ENCODE measurements around the gene STPG4. TPM values are rescaled to one million over a fixed set of nuclear protein-coding genes. Genes with fewer than 3 reads are reported as not detected.

Gene STPG4
- total RNA-seq, 1 experiment from 2014 or later = 0.79 TPM

GRCh38 chr2:47147021-47147420, 8.1 kb downstream of the STPG4 start:
- BruUV-seq (replicated peaks) = no TSS peak
- peaks cover 27% of the 10 kb centered on the region for H3K36me3 Mint-ChIP-seq (ENCODE audit: insufficient read depth, unreplicated experiment)
- CTCF ChIA-PET = no interaction called here

GRCh38 chr2:47145466-47145865, 9.6 kb downstream of the STPG4 start:
- peaks cover 15% of the 10 kb centered on the region for H3K4me1 ChIP-seq
- H3K4me3 ChIP-seq (ENCODE audit: low read depth, low read length) = no peak overlapping the region
- no peaks in the 10 kb centered on the region for H3K9me3 Mint-ChIP-seq (ENCODE audit: unreplicated experiment)
- H3K27me3 Mint-ChIP-seq (ENCODE audit: insufficient read depth, unreplicated experiment) = no peaks in the 10 kb centered on the region
- no peak overlapping the region for H3K27ac Mint-ChIP-seq (ENCODE audit: unreplicated experiment)
- TF ChIP-seq, protein P1, sequence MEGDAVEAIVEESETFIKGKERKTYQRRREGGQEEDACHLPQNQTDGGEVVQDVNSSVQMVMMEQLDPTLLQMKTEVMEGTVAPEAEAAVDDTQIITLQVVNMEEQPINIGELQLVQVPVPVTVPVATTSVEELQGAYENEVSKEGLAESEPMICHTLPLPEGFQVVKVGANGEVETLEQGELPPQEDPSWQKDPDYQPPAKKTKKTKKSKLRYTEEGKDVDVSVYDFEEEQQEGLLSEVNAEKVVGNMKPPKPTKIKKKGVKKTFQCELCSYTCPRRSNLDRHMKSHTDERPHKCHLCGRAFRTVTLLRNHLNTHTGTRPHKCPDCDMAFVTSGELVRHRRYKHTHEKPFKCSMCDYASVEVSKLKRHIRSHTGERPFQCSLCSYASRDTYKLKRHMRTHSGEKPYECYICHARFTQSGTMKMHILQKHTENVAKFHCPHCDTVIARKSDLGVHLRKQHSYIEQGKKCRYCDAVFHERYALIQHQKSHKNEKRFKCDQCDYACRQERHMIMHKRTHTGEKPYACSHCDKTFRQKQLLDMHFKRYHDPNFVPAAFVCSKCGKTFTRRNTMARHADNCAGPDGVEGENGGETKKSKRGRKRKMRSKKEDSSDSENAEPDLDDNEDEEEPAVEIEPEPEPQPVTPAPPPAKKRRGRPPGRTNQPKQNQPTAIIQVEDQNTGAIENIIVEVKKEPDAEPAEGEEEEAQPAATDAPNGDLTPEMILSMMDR (IDR thresholded peaks at IDR 0.05; ENCODE audit: insufficient read depth in 1 of 2, low read depth in 1 of 2, low read length in 1 of 2, severe bottlenecking in 1 of 2, unreplicated experiment in 1 of 2) = no peak
- 0 out of 2 replicates have a peak, but pooled peaks cover 5% of the 10 kb centered on the region for H3K9me3 ChIP-seq
- CTCF ChIA-PET = no interaction called here
- no peak overlapping the region for H3K4me3 Mint-ChIP-seq (ENCODE audit: unreplicated experiment)
- H3K36me3 Mint-ChIP-seq (ENCODE audit: insufficient read depth, unreplicated experiment) = peaks cover 42% of the 10 kb centered on the region
- H3K27me3 ChIP-seq (replicated peaks; ENCODE audit: control insufficient read depth, insufficient read depth, low read length) = no peaks in the 10 kb centered on the region
- no peaks in the 10 kb centered on the region for H3K4me1 Mint-ChIP-seq (ENCODE audit: low read depth, unreplicated experiment)
- peaks cover 2% of the 10 kb centered on the region for H3K36me3 ChIP-seq (ENCODE audit: control insufficient read depth, insufficient read depth, low read length)
- intact Hi-C loops (cut with micrococcal nuclease; ENCODE audit: unreplicated experiment) = no loop called here
- no peak for DNase-seq
- POLR2A ChIA-PET = no interaction called here
- no TSS peak for BruUV-seq (replicated peaks)

More at GRCh38 chr2:47147021-47147420, 8.1 kb downstream of the STPG4 start:
- intact Hi-C loops (cut with micrococcal nuclease; ENCODE audit: unreplicated experiment) = no loop called here
- no peaks in the 10 kb centered on the region for H3K9me3 Mint-ChIP-seq (ENCODE audit: unreplicated experiment)
- Histone ChIP-seq H3K36me3 (ENCODE audit: control insufficient read depth, insufficient read depth, low read length) (peaks cover 2% of the 10 kb centered on the region), H3K27me3 (replicated peaks; ENCODE audit: control insufficient read depth, insufficient read depth, low read length) (no peaks in the 10 kb centered on the region), H3K4me3 (ENCODE audit: low read depth, low read length) (no peak overlapping the region), H3K4me1 (peaks cover 24% of the 10 kb centered on the region), H3K9me3 (0 out of 2 replicates have a peak, but pooled peaks cover 5% of the 10 kb centered on the region)
- no peak for DNase-seq
- H3K4me1 Mint-ChIP-seq (ENCODE audit: low read depth, unreplicated experiment) = no peaks in the 10 kb centered on the region
- no peaks in the 10 kb centered on the region for H3K27me3 Mint-ChIP-seq (ENCODE audit: insufficient read depth, unreplicated experiment)
- no peak overlapping the region for H3K4me3 Mint-ChIP-seq (ENCODE audit: unreplicated experiment)
- no peak overlapping the region for H3K27ac Mint-ChIP-seq (ENCODE audit: unreplicated experiment)
- TF ChIP-seq, protein P1 (IDR thresholded peaks at IDR 0.05; ENCODE audit: insufficient read depth in 1 of 2, low read depth in 1 of 2, low read length in 1 of 2, severe bottlenecking in 1 of 2, unreplicated experiment in 1 of 2) = no peak
- POLR2A ChIA-PET = no interaction called here

GRCh38 chr2:47141520-47141919, 13.6 kb downstream of the STPG4 start:
- BruUV-seq (replicated peaks) = no TSS peak
- Histone ChIP-seq H3K27me3 (replicated peaks; ENCODE audit: control insufficient read depth, insufficient read depth, low read length) (no peaks in the 10 kb centered on the region), H3K36me3 (ENCODE audit: control insufficient read depth, insufficient read depth, low read length) (peaks cover 2% of the 10 kb centered on the region), H3K9me3 (0 out of 2 replicates have a peak, but pooled peaks cover 5% of the 10 kb centered on the region), H3K4me3 (ENCODE audit: low read depth, low read length) (no peak overlapping the region), H3K4me1 (peaks cover 15% of the 10 kb centered on the region)
- TF ChIP-seq, protein P1 (IDR thresholded peaks at IDR 0.05; ENCODE audit: insufficient read depth in 1 of 2, low read depth in 1 of 2, low read length in 1 of 2, severe bottlenecking in 1 of 2, unreplicated experiment in 1 of 2) = no peak
- H3K36me3 Mint-ChIP-seq (ENCODE audit: insufficient read depth, unreplicated experiment) = peaks cover 31% of the 10 kb centered on the region
- H3K27ac Mint-ChIP-seq (ENCODE audit: unreplicated experiment) = no peak overlapping the region
- CTCF ChIA-PET = no interaction called here
- no peak overlapping the region for H3K4me3 Mint-ChIP-seq (ENCODE audit: unreplicated experiment)
- H3K4me1 Mint-ChIP-seq (ENCODE audit: low read depth, unreplicated experiment) = no peaks in the 10 kb centered on the region
- DNase-seq = no peak
- no peaks in the 10 kb centered on the region for H3K27me3 Mint-ChIP-seq (ENCODE audit: insufficient read depth, unreplicated experiment)
- POLR2A ChIA-PET = no interaction called here
- peaks cover under 1% of the 10 kb centered on the region for H3K9me3 Mint-ChIP-seq (ENCODE audit: unreplicated experiment)
- intact Hi-C loops (cut with micrococcal nuclease; ENCODE audit: unreplicated experiment) = no loop called here
